ENCODE measurements around the gene MGAT4C. TPM values are rescaled to one million over a fixed set of nuclear protein-coding genes. Genes with fewer than 3 reads are reported as not detected.

The MGAT4C gene
- total and polyA plus RNA-seq, 2 of the 8 experiments (the other 6 are each of a cell fraction or from before 2014, with no cell fraction given): 1.6 to 2.5 TPM

DNA sequence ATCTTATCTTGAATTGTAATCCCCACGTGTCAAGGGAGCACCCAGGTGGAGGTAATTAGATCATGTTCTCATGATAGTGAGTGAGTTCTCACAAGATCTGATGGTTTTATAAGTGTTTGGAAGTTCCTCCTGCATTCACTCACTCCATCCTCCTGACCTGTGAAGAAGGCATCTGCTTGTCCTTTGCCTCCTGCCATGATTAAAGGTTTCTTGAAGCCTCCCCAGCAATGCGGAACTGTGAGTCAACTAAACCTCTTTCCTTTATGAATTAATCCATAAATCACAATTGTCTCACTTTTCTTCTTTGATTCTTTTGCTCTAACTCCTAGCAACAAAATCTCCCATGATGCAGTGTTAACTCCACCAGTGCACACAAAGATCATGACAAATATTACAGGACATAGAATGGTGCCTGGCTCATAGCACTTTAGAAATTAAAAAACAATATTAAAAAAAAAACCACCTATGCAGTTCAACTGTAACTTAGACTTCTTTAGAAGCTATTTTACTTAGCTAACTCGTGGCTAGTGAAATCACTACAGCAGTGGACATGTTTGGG, 37.6 kb upstream of the MGAT4C start:
- H3K9me3 ChIP-seq (ENCODE audit: insufficient read depth in 2 of 2, low read depth in 1 of 2, low read length in 1 of 2): peaks cover 0 to 8% of the 10 kb centered on the region in 2 experiments; a peak in 1 of 4 replicates
- no peak overlapping the region for H2BK12ac ChIP-seq (ENCODE audit: low read depth, low read length)
- H4K20me1 ChIP-seq (replicated peaks in 1 of 2; ENCODE audit: control insufficient read depth in 1 of 2, insufficient read depth in 2 of 2, low read length in 2 of 2): no peaks in the 10 kb centered on the region
- H2BK5ac ChIP-seq (ENCODE audit: low read depth, low read length): no peak overlapping the region
- no peak overlapping the region for H4K5ac ChIP-seq (ENCODE audit: insufficient read length, low read depth, low read length)
- CTCF ChIA-PET (ENCODE audit: partially characterized antibody): interaction anchor here (0.6 to 1.5 kb wide), 2 partner anchors 10 to 745 kb away, joined by 3 to 4 read pairs; no protein-coding TSS in a partner anchor
- POLR2A ChIA-PET (ENCODE audit: partially characterized antibody): no interaction called here
- H2BK20ac ChIP-seq (ENCODE audit: low read length): no peak overlapping the region
- no peak overlapping the region for H3K4ac ChIP-seq (replicated peaks; ENCODE audit: insufficient read length, low read depth, low read length)
- H3K14ac ChIP-seq (ENCODE audit: insufficient read length): no peak overlapping the region
- no peak overlapping the region for H3K4me3 ChIP-seq (ENCODE audit: extremely low read depth in 1 of 4, insufficient read depth in 2 of 4, low read depth in 3 of 4, low read length in 4 of 4)
- H3K4me1 ChIP-seq (replicated peaks in 1 of 4; ENCODE audit: control insufficient read depth in 3 of 4, insufficient read depth in 4 of 4, low read length in 3 of 4): no peaks in the 10 kb centered on the region
- H4K8ac ChIP-seq (ENCODE audit: extremely low read depth, insufficient read depth, low read length): no peak overlapping the region
- no peak overlapping the region for H2BK120ac ChIP-seq (replicated peaks; ENCODE audit: low read depth, low read length)
- 92% methylated on average over 3 of the region's 3 CpGs; no CpG with 5 or more reads in 1 of the 2 experiments for WGBS, 2 experiments (ENCODE audit: extremely low coverage in 1 of 2, insufficient coverage in 1 of 2, insufficient read length in 1 of 2, insufficient replicate concordance in 2 of 2, low coverage in 1 of 2, low lambda C conversion rate in 2 of 2, missing lambda C conversion rate in 1 of 2)
- no peaks in the 10 kb centered on the region for H3K23me2 ChIP-seq (ENCODE audit: low read depth, low read length)
- no peak for TF ChIP-seq SUZ12 (IDR thresholded peaks at IDR 0.05; ENCODE audit: low read length)
- TF ChIP-seq SP4 (IDR thresholded peaks at IDR 0.05; ENCODE audit: low read length): no peak
- no peak for TF ChIP-seq TAF1 (IDR thresholded peaks at IDR 0.05; ENCODE audit: low read depth, low read length)
- no peak for TF ChIP-seq SIN3A (conservative IDR thresholded peaks at IDR 0.05 in 1 of 2, IDR thresholded peaks at IDR 0.05 in 1 of 2; ENCODE audit: low read depth in 1 of 2, low read length in 2 of 2)
- no peak for TF ChIP-seq SIRT6 (IDR thresholded peaks at IDR 0.05; ENCODE audit: low read length)
- H3K79me1 ChIP-seq (ENCODE audit: low read depth, low read length): no peaks in the 10 kb centered on the region
- no peaks in the 10 kb centered on the region for H3K36me3 ChIP-seq (ENCODE audit: control insufficient read depth in 2 of 4, insufficient read depth in 4 of 4, low read length in 3 of 4)
- no peaks in the 10 kb centered on the region for H3K79me2 ChIP-seq (ENCODE audit: control insufficient read depth in 1 of 2, insufficient read depth in 2 of 2, low read length in 2 of 2)
- H3K23ac ChIP-seq (ENCODE audit: insufficient read length): no peak overlapping the region
- FAIRE-seq: no peak
- no peak overlapping the region for H3K27ac ChIP-seq (ENCODE audit: low read depth, low read length)
- H2BK15ac ChIP-seq (ENCODE audit: low read length): no peak overlapping the region
- H3K18ac ChIP-seq (ENCODE audit: extremely low read depth, low read length): no peak overlapping the region
- H3K9ac ChIP-seq (replicated peaks in 1 of 4; ENCODE audit: extremely low read depth in 1 of 4, low read depth in 3 of 4, low read length in 3 of 4): no peak overlapping the region
- H3K27me3 ChIP-seq (replicated peaks in 1 of 4; ENCODE audit: control insufficient read depth in 3 of 4, extremely low read depth in 1 of 4, insufficient read depth in 3 of 4, low read length in 3 of 4): no peaks in the 10 kb centered on the region
- H3K56ac ChIP-seq (replicated peaks; ENCODE audit: insufficient read length, low read depth, low read length): no peak overlapping the region
- DNase-seq (ENCODE audit: low read depth in 1 of 2, low spot score in 2 of 2): no peak
- no peak overlapping the region for H2AK5ac ChIP-seq (ENCODE audit: low read depth, low read length)
- H4K91ac ChIP-seq (replicated peaks; ENCODE audit: insufficient read length, low read length): no peak overlapping the region
- H3K4me2 ChIP-seq (ENCODE audit: insufficient read depth in 1 of 2, low read depth in 2 of 2, low read length in 2 of 2): no peak overlapping the region
- no peak overlapping the region for H2AFZ ChIP-seq (ENCODE audit: low read length)

All from H1 (cell line).